Lower leg skin (tissue), 3 donors: ENCODE data around the gene IL12RB2.

ENCODE experiments used
- POLR2A ChIP-seq, 2 donors: fragments of 450-650 bp; IDR thresholded peaks; one replicate each; pipeline ENCODE4 v1.6.1; 2016 to 2017; ENCODE audit warnings: antibody characterized with exemption in 2 of 2, mild to moderate bottlenecking in 1 of 2, moderate library complexity in 1 of 2
- TF ChIP-seq, protein P1 (sequence below), 3 donors: fragments of 450-650 bp; IDR thresholded peaks; one replicate each; pipeline ENCODE4 v1.5.1; 2016; ENCODE audit warnings: antibody characterized with exemption in 3 of 3, mild to moderate bottlenecking in 3 of 3, moderate library complexity in 2 of 3

GRCh38 chr1:67390041-67390887 is 82.6 kb downstream of the IL12RB2 start:
- TF ChIP-seq, protein P1, sequence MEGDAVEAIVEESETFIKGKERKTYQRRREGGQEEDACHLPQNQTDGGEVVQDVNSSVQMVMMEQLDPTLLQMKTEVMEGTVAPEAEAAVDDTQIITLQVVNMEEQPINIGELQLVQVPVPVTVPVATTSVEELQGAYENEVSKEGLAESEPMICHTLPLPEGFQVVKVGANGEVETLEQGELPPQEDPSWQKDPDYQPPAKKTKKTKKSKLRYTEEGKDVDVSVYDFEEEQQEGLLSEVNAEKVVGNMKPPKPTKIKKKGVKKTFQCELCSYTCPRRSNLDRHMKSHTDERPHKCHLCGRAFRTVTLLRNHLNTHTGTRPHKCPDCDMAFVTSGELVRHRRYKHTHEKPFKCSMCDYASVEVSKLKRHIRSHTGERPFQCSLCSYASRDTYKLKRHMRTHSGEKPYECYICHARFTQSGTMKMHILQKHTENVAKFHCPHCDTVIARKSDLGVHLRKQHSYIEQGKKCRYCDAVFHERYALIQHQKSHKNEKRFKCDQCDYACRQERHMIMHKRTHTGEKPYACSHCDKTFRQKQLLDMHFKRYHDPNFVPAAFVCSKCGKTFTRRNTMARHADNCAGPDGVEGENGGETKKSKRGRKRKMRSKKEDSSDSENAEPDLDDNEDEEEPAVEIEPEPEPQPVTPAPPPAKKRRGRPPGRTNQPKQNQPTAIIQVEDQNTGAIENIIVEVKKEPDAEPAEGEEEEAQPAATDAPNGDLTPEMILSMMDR (IDR thresholded peaks at IDR 0.05), result no peak
- no peak for TF ChIP-seq POLR2A (IDR thresholded peaks at IDR 0.05)
